Choroid plexus epithelial cell (primary cell): ENCODE measurements around the gene RASAL1.

Source experiments
- DNase-seq: peaks from one replicate; pipeline ENCODE4 v3.0.0-alpha.2; 2010; ENCODE audit warnings: low read depth
- H3K4me3 ChIP-seq: 2 replicates; pipeline ENCODE4 v1.5.1; 2011; ENCODE audit warnings: low read depth, mild to moderate bottlenecking, control low read depth, low read length, moderate library complexity
- TF ChIP-seq, protein P1 (sequence below): conservative IDR thresholded peaks from 2 replicates; pipeline ENCODE4 v1.5.1; 2011; ENCODE audit warnings: low read depth, mild to moderate bottlenecking, control low read depth, inconsistent platforms, low read length, moderate library complexity

Gene RASAL1

DNA sequence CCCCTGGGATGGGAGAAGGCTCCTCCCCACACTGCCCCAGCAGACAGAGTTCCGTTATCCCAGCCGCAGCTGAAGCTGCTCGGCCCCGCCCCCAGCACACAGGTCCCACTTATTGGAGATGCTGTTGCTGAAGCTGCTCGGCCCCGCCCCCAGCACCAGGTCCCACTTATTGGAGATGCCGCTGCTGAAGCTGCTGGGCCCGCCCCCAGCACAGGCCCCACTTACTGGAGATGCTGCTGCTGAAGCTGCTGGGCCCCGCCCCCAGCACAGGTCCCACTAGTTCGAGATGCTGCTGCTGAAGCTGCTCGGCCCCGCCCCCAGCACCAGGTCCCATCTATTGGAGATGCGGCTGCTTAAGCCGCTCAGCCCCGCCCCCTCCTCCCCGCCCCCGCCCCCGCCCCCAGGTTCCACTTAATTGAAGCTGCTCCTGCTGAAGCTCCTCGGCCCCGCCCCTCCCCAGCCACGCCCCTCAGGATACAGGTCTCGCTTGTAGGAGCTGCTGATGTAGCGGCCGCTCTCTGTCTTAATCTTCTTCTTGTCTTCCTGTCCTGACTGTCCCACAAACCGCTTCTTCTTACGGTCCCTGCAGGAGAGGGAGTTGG, 26.0 kb upstream of the RASAL1 start:
- TF ChIP-seq, protein P1, sequence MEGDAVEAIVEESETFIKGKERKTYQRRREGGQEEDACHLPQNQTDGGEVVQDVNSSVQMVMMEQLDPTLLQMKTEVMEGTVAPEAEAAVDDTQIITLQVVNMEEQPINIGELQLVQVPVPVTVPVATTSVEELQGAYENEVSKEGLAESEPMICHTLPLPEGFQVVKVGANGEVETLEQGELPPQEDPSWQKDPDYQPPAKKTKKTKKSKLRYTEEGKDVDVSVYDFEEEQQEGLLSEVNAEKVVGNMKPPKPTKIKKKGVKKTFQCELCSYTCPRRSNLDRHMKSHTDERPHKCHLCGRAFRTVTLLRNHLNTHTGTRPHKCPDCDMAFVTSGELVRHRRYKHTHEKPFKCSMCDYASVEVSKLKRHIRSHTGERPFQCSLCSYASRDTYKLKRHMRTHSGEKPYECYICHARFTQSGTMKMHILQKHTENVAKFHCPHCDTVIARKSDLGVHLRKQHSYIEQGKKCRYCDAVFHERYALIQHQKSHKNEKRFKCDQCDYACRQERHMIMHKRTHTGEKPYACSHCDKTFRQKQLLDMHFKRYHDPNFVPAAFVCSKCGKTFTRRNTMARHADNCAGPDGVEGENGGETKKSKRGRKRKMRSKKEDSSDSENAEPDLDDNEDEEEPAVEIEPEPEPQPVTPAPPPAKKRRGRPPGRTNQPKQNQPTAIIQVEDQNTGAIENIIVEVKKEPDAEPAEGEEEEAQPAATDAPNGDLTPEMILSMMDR, result no peak
- H3K4me3 ChIP-seq, result no peak overlapping the region
- no peak for DNase-seq

DNA sequence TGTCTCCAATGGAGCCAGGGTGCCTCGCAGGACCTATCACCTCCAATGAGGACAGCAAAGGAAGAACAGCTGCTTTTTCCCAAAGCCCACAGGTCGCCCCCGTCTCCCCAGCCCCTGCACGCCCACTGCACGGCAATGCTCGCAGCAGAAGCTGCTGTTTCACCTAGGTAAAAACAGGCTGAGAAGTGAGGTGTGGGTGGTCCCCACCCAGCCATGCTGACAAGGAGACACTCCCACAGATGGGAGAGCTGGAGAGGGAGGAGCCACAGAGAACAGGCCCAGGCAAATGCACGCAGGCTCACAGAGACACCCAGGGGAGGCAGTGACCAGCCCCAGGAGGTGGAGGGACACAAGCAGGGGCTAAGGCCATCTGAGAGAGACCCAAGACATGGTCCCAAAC, 24.4 kb upstream of the RASAL1 start:
- TF ChIP-seq, protein P1, result no peak
- H3K4me3 ChIP-seq, result no peak overlapping the region
- DNase-seq, result no peak

DNA sequence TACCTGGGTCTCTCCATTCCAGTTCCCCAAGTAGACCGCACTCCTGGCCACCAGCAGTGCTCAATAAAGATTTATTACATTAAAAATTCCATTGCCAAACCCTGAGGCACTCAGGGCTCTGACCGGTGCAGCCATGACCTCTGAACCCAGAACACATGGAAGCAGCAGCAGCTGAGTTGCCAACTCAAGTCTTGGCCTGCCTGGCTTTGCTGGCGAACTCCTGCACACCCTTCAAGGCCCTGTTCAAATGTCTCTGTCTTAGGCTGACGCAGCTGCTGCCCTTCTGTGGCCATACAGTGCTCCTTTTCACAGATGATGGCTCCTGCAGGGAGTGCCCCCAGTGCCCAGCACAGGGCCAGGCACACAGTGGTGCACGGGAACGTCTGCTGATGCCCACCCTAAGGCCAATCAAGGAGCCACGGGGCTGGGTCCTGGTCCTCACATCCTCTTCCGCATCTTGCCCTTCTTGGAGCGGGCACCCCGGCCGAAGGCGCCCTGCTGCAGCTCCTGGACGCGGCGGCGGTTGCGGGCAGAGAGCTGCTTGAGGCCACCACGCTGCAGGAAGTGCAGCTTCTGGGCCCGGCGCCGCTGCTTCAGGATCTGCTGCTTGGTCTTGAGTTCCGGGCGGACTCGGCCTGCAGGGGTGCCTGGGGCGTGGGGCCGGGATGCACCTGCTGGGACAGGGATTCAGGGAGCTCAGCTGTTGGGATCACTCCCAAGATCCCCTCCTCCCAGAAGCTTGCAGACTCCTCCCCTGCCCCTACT, 23.1 kb upstream of the RASAL1 start:
- no peak overlapping the region for H3K4me3 ChIP-seq
- DNase-seq, result no peak
- TF ChIP-seq, protein P1, result no peak

DNA sequence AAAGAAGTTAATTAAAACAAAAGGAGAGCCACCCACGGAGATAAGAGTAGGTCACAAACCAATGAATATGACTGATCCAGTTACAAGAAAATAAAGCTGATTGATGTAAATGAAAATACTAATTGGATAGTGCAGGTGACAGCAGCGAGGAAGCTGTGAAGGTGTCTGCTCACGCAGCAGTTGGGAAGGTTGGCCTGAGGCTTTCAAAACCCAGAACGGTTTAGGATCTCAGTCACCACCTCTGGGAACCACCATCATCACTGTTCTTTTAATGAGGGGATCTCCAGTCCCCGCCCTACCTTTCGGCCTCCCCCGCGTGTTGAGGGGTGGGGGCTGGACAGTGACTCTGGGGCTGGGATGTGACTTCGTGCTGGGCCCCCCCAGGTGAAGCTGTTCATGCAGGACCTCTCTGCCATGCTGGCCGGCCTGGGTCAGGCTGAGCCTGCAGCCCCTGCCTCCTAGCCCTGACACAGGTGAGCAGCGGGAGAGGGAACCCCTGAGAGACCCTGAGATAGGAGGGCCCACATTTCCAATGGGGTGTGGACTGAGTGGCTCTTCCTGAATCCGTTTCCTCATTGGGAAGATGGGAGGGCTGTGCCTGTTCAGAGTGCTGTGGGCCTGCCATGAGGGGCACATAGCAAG, 21.8 kb upstream of the RASAL1 start:
- DNase-seq, result no peak
- TF ChIP-seq, protein P1, result no peak
- no peak overlapping the region for H3K4me3 ChIP-seq

DNA sequence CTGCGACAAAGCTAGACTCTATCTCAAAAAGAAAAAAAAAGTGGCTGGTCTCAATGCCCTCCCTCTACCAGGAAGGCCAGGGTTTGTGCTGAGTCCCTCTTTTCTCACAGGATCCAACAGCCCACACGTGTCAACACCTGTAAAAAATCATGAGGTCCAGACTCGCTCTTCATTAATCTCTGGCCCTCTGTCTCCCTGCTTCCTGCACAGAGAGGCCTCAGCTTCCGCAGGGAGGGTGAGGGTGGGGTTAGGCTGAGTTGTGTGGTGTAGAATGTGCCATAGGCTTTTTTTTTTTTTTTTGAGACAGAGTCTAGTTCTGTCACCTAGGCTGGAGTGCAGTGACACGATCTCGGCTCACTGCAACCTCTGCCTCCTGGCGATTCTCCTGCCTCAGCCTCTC, 20.1 kb upstream of the RASAL1 start:
- no peak for DNase-seq
- no peak overlapping the region for H3K4me3 ChIP-seq
- TF ChIP-seq, protein P1, result no peak

DNA sequence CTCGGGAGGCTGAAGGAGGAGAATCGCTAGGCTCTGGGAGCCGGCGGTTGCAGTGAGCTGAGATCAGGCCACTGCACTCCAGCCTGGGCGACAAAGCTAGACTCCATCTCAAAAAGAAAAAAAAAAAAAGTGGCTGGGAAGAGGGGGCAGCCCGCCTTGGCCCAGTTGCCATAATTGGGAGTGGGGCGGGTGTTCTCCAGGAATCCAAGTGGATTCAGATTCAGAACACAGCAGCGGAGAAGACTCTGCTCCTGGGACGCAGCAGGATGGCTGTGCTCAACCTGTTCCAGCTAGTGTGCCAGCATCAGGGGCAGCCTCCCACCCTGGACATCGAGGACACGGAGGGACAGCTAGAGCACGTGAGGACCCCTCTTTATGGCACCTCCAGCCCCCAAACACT, 19.5 kb upstream of the RASAL1 start:
- no peak for DNase-seq
- no peak overlapping the region for H3K4me3 ChIP-seq
- TF ChIP-seq, protein P1, result no peak
